ENCODE measurements around the gene SAMD1. TPM values are rescaled to one million over a fixed set of nuclear protein-coding genes. Genes with fewer than 3 reads are reported as not detected.

The SAMD1 gene
- total and polyA plus RNA-seq, 2 of the 8 experiments (the other 6 are each of a cell fraction or from before 2014, with no cell fraction given), result 40.0 to 100 TPM

DNA sequence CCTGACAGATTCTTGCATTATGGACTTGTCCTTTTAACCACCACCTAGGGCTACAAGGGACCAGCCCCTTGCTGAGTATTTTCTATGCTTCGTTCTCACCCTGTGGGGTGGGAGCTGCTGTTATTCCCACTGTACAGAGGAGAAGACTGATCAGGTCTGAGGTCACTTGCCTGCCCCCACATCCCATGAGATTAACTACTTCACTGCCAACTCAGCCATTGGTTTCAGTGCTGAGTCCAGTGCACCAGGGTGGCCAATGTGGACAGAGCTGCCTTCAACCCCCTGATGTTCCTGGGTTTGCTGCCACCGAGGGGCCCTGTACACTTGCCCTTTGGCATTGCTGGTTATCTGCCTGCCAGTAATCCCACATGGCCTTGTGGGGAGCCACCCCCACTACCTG is 20.1 kb upstream of the SAMD1 start:
- Histone ChIP-seq H3K4ac (replicated peaks; ENCODE audit: insufficient read length, low read depth, low read length) (no peak overlapping the region), H3K56ac (replicated peaks; ENCODE audit: insufficient read length, low read depth, low read length) (no peak overlapping the region), H2BK15ac (ENCODE audit: low read length) (peak overlapping the region; percentile 29; the same call in 1 of the 2 replicates), H4K8ac (ENCODE audit: extremely low read depth, insufficient read depth, low read length) (no peak overlapping the region), H3K23me2 (ENCODE audit: low read depth, low read length) (no peaks in the 10 kb centered on the region), H4K91ac (replicated peaks; ENCODE audit: insufficient read length, low read length) (no peak overlapping the region), H3K14ac (ENCODE audit: insufficient read length) (no peak overlapping the region), H3K9me3 (ENCODE audit: insufficient read depth in 2 of 2, low read depth in 1 of 2, low read length in 1 of 2) (no peaks in the 10 kb centered on the region), H3K27me3 (replicated peaks in 1 of 4; ENCODE audit: control insufficient read depth in 3 of 4, extremely low read depth in 1 of 4, insufficient read depth in 3 of 4, low read length in 3 of 4) (no peaks in the 10 kb centered on the region), H3K36me3 (ENCODE audit: control insufficient read depth in 2 of 4, insufficient read depth in 4 of 4, low read length in 3 of 4) (no peaks in the 10 kb centered on the region), H2BK12ac (ENCODE audit: low read depth, low read length) (no peak overlapping the region), H3K18ac (ENCODE audit: extremely low read depth, low read length) (no peak overlapping the region), H3K23ac (ENCODE audit: insufficient read length) (no peak overlapping the region), H3K9ac (replicated peaks in 1 of 4; ENCODE audit: extremely low read depth in 1 of 4, low read depth in 3 of 4, low read length in 3 of 4) (no peak overlapping the region), H3K4me2 (ENCODE audit: insufficient read depth in 1 of 2, low read depth in 2 of 2, low read length in 2 of 2) (no peak overlapping the region), H3K27ac (ENCODE audit: low read depth, low read length) (no peak overlapping the region), H4K20me1 (replicated peaks in 1 of 2; ENCODE audit: control insufficient read depth in 1 of 2, insufficient read depth in 2 of 2, low read length in 2 of 2) (peaks cover 4% of the 10 kb centered on the region in 2 experiments), H3K4me3 (ENCODE audit: extremely low read depth in 1 of 4, insufficient read depth in 2 of 4, low read depth in 3 of 4, low read length in 4 of 4) (no peak overlapping the region), H3K4me1 (replicated peaks in 1 of 4; ENCODE audit: control insufficient read depth in 3 of 4, insufficient read depth in 4 of 4, low read length in 3 of 4) (peaks cover 4 to 20% (median 13%) of the 10 kb centered on the region in 4 experiments), H2BK120ac (replicated peaks; ENCODE audit: low read depth, low read length) (no peak overlapping the region), H2BK5ac (ENCODE audit: low read depth, low read length) (0 out of 2 replicates have a peak overlapping the region, but pooled peaks have one; percentile 24), H3K79me1 (ENCODE audit: low read depth, low read length) (peaks cover 4% of the 10 kb centered on the region; the same call in 1 of the 2 replicates), H2BK20ac (ENCODE audit: low read length) (no peak overlapping the region), H4K5ac (ENCODE audit: insufficient read length, low read depth, low read length) (no peak overlapping the region), H2AFZ (ENCODE audit: low read length) (no peak overlapping the region), H2AK5ac (ENCODE audit: low read depth, low read length) (no peak overlapping the region), H3K79me2 (ENCODE audit: control insufficient read depth in 1 of 2, insufficient read depth in 2 of 2, low read length in 2 of 2) (no peaks in the 10 kb centered on the region)
- DNase-seq (ENCODE audit: low read depth in 1 of 2, low spot score in 2 of 2), result no peak
- FAIRE-seq, result no peak
- ChIA-PET CTCF (ENCODE audit: partially characterized antibody) (interaction anchor here (0.5 to 11.3 kb wide), 7 partner anchors 9 to 251 kb away, joined by 3 to 105 read pairs (median 3); no protein-coding TSS in a partner anchor), POLR2A (ENCODE audit: partially characterized antibody) (interaction anchor here (0.5 to 2.6 kb wide), 5 partner anchors 9 to 248 kb away, joined by 3 to 6 read pairs (median 3); partner anchors contain the start of gene ASF1B)
- WGBS, 2 experiments (ENCODE audit: extremely low coverage in 1 of 2, insufficient coverage in 1 of 2, insufficient read length in 1 of 2, insufficient replicate concordance in 2 of 2, low coverage in 1 of 2, low lambda C conversion rate in 2 of 2, missing lambda C conversion rate in 1 of 2), result 100% methylated on average over 2 of the region's 2 CpGs; no CpG with 5 or more reads in 1 of the 2 experiments
- TF ChIP-seq GABPA (IDR thresholded peaks at IDR 0.05; ENCODE audit: borderline replicate concordance, insufficient read depth, low read length) (no peak), POLR2A (IDR thresholded peaks at IDR 0.05; ENCODE audit: control extremely low read depth in 1 of 2, low read depth in 2 of 2, low read length in 2 of 2) (no peak), SIRT6 (IDR thresholded peaks at IDR 0.05; ENCODE audit: low read length) (no peak), EZH2 (IDR thresholded peaks at IDR 0.05; ENCODE audit: low read depth, low read length, severe bottlenecking) (no peak), CEBPB (IDR thresholded peaks at IDR 0.05; ENCODE audit: low read depth, low read length) (no peak), HDAC6 (IDR thresholded peaks at IDR 0.05; ENCODE audit: low read depth, low read length) (no peak), KDM1A (IDR thresholded peaks at IDR 0.05; ENCODE audit: borderline replicate concordance, low read length) (no peak)
